Panc1 (cell line): ENCODE data around the gene MNAT1.

Source experiments
- CTCF ChIP-seq: fragments of 450-650 bp; IDR thresholded peaks from 2 replicates; pipeline ENCODE4 v1.5.1; 2017; ENCODE audit warnings: mild to moderate bottlenecking
- POLR2AphosphoS5 ChIP-seq: IDR thresholded peaks from 2 replicates; pipeline ENCODE4 v1.6.1; 2012; ENCODE audit warnings: mild to moderate bottlenecking, low read depth, low read length, moderate library complexity
- REST ChIP-seq, 2 experiments: IDR thresholded peaks; 2 replicates each; pipeline ENCODE4 v1.6.1; 2011 to 2012; ENCODE audit warnings: low read depth in 2 of 2, control low read depth in 1 of 2, low read length in 1 of 2, mild to moderate bottlenecking in 1 of 2, moderate library complexity in 1 of 2; ENCODE audit not compliant: insufficient read depth in 1 of 2
- SIN3A ChIP-seq: IDR thresholded peaks from 2 replicates; pipeline ENCODE4 v1.6.1; 2012; ENCODE audit warnings: low read depth, mild to moderate bottlenecking, low read length, moderate library complexity, borderline replicate concordance; ENCODE audit not compliant: insufficient read depth
- TCF7L2 ChIP-seq: IDR thresholded peaks from 2 replicates; pipeline ENCODE4 v1.6.1; 2011; ENCODE audit warnings: mild to moderate bottlenecking, low read depth, low read length, inconsistent platforms

- TF ChIP-seq POLR2AphosphoS5 (no peak), CTCF (no peak), TCF7L2 (no peak), SIN3A (no peak), REST (IDR thresholded peaks at IDR 0.05; ENCODE audit: insufficient read depth in 1 of 2, low read depth in 2 of 2, low read length in 1 of 2) (no peak)
These were observed 24.1 kb upstream of the MNAT1 start for GRCh38 chr14:60710494-60710893.
